Mucosa of gallbladder (tissue), 1 donor: Measurements from ENCODE around the gene TYRP1. TPM values are rescaled to one million over a fixed set of nuclear protein-coding genes. Genes with fewer than 3 reads are reported as not detected.
"Not testable (repeated sequence)": the region's sequence is repeated elsewhere in the genome, so short reads cannot be mapped to it uniquely, and the experiment has no call there.

Experiments
- DNase-seq: peaks from one replicate; pipeline ENCODE4 v3.0.0-alpha.2; 2020; ENCODE audit warnings: low spot score
- total RNA-seq: library from RNA; stranded (reverse); gene quantifications from one replicate; pipeline ENCODE4 v1.2.1, GENCODE V29; 2021
- donor health status: DM: no; HTN: no; CAD: no.

The TYRP1 gene
- total RNA-seq, result 3.5 TPM

- DNase-seq, result no peak
Measured at GRCh38 chr9:12693141-12693540, at the start of gene TYRP1. Gene TYRP1 (plus strand): TSS chr9:12693385. CDS start chr9:12693997, 612 bp downstream.

DNA sequence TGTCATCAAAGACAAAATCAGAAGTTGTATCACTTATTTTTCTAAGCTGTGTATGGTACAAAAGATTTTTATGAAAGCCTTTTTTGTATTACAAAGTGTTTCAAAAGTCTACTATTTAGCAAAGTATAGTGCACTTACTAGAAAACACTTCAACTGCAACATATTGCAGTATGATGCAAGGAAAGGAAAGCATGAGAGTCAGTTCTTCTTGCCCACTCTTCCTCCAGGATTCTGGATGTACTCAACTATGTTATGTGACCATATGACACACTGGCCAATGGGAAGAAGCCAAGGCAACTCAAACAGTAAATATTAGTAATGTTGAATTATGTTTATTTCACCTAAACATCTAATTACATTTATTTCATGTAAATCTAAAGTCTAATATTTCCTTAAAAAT lies 49.5 kb upstream of the TYRP1 start:
- no peak for DNase-seq

- no peak for DNase-seq
Measured at GRCh38 chr9:12648925-12649324, 44.3 kb upstream of the TYRP1 start.

- no peak for DNase-seq
Measured at GRCh38 chr9:12651125-12651524, 42.1 kb upstream of the TYRP1 start.

DNA sequence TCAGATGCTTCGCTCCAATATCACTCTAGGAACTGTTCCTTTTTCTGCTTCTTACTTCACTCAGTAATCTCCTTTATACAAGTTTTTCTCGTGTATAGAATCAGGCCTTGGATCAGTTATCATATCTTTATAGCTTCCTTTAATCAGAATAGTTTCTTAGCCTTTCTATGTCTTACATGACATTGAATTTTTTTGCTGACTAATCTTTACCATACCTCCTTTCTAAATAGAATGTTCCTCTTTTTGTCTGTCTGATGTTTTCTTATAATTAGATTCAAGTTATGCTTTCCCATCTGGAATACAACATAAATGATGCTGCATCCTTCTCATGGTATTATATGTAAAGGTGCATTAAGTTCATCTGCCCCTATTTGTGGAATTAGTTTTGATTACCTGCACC lies 40.2 kb upstream of the TYRP1 start:
- no peak for DNase-seq

GRCh38 chr9:12656803-12657202 lies 36.4 kb upstream of the TYRP1 start:
- DNase-seq, result no peak

DNA sequence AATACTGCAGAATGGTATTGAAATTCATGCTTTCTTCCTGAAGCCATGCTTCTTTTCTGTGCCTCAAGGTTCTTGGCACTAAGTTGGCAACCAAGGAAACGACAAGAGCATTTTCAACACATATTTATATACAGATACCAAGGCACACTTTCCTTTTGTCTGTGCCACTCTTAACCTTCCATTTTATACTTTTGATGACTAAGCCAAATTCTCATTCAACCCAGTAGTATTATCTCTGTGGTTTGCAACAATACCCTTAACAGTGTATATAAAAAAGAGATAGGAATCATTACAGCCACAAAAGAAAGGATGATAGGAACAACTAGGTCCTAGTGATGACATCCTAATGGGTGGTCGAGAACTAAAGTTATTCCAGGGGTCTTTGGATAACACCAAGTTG lies 36.0 kb upstream of the TYRP1 start:
- DNase-seq, result no peak

GRCh38 chr9:12657998-12658397 lies 35.2 kb upstream of the TYRP1 start:
- DNase-seq, result no peak

DNA sequence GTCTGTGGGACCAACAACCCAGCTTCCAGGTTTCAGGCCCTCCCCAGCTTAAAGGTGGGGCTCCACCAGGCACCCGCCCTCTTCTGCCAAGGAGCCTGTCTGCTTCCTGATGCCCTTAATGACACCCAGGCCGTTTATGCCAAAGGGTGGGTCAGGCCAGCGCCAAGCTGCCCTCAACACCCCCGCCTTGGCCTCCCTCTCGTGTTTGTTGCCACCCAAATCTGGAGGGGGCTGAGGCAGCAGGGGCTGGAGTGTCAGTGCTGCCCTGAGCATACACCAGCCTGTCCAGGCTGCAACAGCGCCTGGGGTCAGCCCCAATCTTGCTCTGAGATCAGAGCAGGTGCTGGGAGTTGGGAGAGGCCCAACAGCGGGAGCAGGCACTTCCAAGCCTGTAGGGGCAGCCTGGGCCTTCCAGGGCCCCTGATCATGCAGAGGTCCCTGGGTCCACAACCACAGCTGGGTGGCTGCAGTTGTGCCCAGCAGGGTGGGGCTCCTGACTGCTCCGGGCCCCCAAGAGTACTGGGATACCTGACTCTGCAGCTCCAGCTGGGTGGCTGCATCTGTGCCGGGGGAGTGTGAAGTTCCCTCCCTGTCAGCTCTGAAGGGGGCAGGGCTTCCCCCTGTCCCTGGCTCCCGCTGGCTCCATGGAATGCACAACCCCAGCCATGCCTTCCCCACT lies 34.5 kb upstream of the TYRP1 start:
- no peak for DNase-seq

GRCh38 chr9:12659220-12659619 lies 34.0 kb upstream of the TYRP1 start:
- no peak for DNase-seq

DNA sequence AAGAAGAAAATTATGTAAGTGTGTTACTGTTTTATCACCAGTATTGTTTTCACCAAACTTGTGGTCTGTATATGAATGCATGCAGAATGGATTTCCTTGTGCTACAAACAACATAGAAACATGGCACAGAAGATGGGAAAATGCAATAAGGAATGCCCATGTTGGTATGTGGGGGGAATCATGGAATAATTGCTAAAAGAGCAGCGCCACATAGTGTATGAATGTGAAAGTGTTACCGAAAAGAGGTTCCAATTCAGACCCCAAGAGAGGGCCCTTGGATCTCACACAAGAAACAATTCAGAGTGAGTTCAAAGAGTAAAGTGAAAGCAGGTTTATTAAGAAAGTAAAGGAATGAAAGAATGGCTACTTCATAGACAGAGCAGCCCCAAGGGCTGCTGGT lies 26.4 kb upstream of the TYRP1 start:
- no peak for DNase-seq

DNA sequence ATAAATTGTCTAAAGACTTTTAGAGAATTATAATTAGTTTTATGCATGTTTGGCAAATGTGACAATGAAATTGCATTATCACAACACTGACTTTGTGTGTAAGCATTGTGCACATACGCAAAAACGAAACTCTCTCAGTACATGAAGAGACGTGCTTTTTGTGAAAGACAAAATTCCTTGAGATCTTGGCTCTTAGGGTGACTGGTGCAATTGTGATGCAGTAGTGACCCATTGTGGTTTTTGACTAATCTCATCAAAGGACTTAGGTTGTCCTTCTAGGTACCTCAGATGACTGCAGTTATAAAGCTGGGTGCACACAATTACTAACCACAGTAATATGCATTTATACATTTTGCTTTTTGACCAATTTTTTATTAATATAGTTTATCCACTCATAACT lies 25.3 kb upstream of the TYRP1 start:
- DNase-seq, result no peak

GRCh38 chr9:12670006-12670405 lies 23.2 kb upstream of the TYRP1 start:
- DNase-seq, result no peak

- no peak for DNase-seq
Measured at GRCh38 chr9:12674961-12675360, 18.2 kb upstream of the TYRP1 start.

DNA sequence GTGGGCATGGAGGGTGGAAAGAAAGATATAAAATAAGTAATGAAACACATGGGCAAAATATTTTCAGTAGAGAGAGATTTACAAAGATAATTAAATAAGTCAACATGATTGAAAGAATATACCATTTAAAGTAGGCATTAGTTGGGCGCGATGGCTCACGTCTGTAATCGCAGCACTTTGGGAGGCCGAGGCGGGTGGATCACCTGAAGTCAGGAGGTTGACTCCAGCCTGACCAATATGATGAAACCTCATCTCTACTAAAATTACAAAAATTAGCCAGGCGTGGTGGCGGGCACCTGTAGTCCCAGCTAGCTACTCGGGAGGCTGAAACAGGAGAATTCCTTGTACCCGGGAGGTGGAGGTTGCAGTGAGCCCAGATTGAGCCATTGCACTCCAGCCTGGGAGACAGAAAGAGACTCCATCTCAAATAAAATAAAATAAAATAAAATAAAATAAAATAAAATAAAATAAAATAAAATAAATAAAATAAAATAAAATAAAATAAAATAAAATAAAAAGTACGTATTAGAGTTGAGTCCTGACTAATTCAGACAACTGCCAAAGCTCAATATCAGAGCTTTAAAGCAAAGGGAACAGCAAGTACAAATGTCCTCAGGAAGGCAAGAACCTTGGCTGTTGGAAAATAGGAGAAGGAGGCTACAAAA lies 15.6 kb upstream of the TYRP1 start:
- DNase-seq, result not testable (repeated sequence)

DNA sequence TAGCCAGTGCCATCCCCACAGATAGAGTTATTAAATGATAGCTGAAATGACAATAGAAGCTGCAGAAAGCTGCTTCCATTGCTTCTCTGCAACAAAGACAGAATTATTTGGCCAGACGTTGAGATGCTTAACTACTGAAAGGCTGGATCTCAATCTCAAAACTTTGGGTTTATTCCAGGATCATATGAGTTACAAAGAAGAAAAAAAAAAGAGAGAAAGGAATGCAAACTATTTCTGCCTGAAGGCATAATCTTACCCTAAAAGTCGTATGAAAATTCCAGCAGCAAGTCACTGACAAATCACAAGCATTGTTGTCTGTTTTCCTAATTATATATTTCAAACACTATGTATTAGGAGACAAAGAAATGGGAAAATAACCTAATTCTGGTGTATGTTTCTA lies 12.8 kb upstream of the TYRP1 start:
- DNase-seq, result no peak

DNA sequence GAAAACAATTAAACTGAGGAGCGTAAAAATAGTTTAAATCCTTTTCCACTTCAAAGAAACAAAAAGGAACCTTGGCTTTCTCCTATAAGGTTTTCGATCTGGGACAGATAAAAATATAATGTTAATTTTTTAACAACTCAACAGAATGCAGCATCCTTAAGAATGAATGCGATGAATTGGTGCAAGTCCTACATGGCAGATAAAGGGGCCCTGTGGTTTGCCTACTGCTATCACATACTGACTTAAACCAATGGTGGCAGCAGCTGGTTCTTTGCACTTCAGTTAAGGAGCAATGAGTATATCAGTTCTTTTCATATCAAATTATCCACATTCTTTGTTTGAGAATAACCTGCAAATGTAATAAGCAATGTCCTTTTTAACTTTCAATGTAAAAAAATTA lies 12.4 kb upstream of the TYRP1 start:
- no peak for DNase-seq

DNA sequence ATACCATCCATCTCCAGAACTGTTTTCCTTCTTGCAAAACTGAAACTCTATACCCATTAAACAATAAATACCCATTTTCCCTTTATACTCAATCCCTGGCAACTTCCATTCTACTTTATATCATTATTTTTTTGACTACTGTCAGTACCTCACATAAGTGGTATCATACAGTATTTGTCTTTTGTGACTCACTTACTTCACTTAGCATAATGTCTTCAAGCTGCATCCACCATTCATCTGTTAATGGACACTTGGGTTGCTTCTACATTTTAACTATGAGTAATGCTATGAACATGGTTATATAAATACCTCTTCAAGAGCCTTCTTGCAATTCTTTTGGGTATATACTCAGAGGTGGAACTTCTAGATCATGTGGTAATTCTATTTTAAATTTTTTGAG lies 11.6 kb upstream of the TYRP1 start:
- DNase-seq, result no peak

DNA sequence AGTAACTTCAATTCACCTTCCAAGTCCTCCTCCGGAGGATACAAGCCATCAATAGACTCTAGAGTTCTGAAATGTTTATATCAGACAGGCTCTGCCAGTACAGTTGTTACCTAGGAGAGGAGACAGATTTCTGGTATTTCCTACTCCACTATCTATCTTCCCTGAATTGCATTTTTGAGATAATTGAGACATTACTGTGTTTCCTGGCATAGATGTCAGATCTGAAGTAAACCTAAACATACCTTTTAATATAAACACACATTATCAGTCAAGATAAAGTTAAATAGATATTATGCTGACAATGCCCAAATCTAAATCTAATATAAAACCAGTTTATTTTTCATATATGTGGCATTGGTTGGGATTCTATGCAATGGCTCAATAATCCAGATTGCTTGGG lies 8.2 kb upstream of the TYRP1 start:
- DNase-seq, result no peak

GRCh38 chr9:12689233-12689632 lies 4.0 kb upstream of the TYRP1 start:
- DNase-seq, result no peak

DNA sequence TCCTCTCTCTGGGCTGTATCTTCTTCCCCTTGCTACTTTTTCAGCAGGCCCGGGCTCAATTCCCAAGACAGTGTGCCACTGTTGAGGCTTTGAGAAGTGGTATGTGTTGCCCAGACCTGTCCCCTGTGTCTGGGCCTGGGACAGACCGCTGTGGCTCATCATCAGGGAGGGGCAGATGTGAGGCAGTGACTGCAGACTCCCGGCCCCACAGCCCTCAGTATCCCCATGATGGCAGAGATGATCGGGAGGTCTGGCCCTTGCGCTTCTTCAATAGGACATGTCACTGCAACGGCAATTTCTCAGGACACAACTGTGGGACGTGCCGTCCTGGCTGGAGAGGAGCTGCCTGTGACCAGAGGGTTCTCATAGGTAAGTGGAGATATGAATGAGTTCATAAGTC lies 828 bp downstream of the TYRP1 start:
- DNase-seq, result no peak

DNA sequence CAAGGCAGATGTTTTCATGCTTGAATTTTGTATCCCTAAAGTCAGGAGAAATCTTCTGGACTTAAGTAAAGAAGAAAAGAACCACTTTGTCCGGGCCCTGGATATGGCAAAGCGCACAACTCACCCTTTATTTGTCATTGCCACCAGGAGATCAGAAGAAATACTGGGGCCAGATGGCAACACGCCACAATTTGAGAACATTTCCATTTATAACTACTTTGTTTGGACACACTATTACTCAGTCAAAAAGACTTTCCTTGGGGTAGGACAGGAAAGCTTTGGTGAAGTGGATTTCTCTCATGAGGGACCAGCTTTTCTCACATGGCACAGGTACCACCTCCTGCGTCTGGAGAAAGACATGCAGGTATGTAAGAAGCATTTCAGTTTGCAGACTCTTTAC lies 2.3 kb downstream of the TYRP1 start:
- DNase-seq, result no peak

DNA sequence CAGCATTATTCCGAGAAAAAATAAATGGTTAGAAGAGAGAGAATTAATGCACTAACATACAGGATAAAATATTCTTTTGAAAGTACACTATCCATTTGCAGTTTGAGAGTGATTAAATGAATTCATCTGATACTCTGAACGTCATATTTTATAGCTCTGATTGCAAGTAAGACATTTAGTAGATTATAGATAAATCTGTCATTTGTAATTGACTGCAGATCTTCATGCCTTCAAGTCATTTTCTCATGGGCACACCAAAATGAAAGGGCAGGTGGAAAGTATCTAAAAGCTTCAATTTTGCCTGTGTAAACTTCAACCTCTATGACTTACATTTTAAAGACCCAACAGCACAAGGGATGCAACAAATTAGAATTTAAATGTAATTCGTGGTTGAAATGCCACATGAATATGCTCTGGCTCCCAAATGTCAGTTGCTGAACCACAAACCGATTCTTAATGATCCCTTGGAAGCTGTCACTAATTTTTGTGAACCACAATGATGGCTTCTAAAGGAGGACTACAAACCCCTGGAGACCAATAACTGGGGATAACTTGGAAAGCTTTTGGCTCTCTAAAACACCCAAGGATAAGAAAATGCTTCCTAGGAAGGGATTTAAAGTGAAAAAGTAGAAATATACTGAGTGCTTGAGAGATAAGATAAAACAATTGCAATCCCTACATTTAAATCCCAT lies 3.9 kb downstream of the TYRP1 start:
- no peak for DNase-seq
